RWPE1 (cell line): ENCODE measurements around the gene TMEM97.
A peak's percentile ranks its signal among the peaks of the same experiment; 100 is the strongest.
"Not testable (repeated sequence)": the region's sequence is repeated elsewhere in the genome, so short reads cannot be mapped to it uniquely, and the experiment has no call there.

Experiments used
- CTCF ChIA-PET: fragments of 350-600 bp; sonication (Branson Sonifier 250); formaldehyde crosslinking; extraction: SDS; loops from one replicate; lab custom pipeline; 2021; lab: Yijun Ruan, JAX
- POLR2A ChIA-PET: fragments of 400-600 bp; formaldehyde crosslinking; extraction: SDS; loops from one replicate; lab custom pipeline; 2020; ENCODE audit warnings: antibody characterized with exemption; ENCODE audit not compliant: low non-redundant PET; lab: Yijun Ruan, JAX
- DNase-seq: peaks from one replicate; pipeline ENCODE4 v3.0.0; 2012; ENCODE audit warnings: low spot score
- H3K27ac ChIP-seq: fragments of 450-650 bp; 2 replicates; pipeline ENCODE4 v1.5.1; 2017
- TF ChIP-seq, protein P1 (sequence below): fragments of 450-650 bp; conservative IDR thresholded peaks from 2 replicates; pipeline ENCODE4 v1.5.1; 2017; ENCODE audit warnings: low read depth, mild to moderate bottlenecking

TMEM97 gene

GRCh38 chr17:28334666-28335200 lies 15.7 kb downstream of the TMEM97 start:
- ChIA-PET POLR2A (interaction anchor here (1.9 to 2.3 kb wide), 3 partner anchors 12 to 23 kb away, joined by 8 to 16 read pairs (median 9); partner anchors contain the start of genes POLDIP2 and TMEM97), CTCF (interaction anchor here (0.6 kb wide), 1 partner anchor 681 kb away, joined by 4 read pairs; no protein-coding TSS in a partner anchor)
- peak overlapping the region; percentile 96 for H3K27ac ChIP-seq
- DNase-seq, result no peak
- TF ChIP-seq, protein P1, sequence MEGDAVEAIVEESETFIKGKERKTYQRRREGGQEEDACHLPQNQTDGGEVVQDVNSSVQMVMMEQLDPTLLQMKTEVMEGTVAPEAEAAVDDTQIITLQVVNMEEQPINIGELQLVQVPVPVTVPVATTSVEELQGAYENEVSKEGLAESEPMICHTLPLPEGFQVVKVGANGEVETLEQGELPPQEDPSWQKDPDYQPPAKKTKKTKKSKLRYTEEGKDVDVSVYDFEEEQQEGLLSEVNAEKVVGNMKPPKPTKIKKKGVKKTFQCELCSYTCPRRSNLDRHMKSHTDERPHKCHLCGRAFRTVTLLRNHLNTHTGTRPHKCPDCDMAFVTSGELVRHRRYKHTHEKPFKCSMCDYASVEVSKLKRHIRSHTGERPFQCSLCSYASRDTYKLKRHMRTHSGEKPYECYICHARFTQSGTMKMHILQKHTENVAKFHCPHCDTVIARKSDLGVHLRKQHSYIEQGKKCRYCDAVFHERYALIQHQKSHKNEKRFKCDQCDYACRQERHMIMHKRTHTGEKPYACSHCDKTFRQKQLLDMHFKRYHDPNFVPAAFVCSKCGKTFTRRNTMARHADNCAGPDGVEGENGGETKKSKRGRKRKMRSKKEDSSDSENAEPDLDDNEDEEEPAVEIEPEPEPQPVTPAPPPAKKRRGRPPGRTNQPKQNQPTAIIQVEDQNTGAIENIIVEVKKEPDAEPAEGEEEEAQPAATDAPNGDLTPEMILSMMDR, result no peak

GRCh38 chr17:28335201-28335958 lies 16.4 kb downstream of the TMEM97 start, which contains the start of the genes IFT20 and TNFAIP1:
TSS of gene IFT20 (minus strand) at chr17:28335472. CDS start at chr17:28331985, 3,487 bp downstream.
TSS of gene TNFAIP1 (plus strand) at chr17:28335761. CDS start at chr17:28339522, 3,761 bp downstream.
- TF ChIP-seq, protein P1, result no peak
- DNase-seq, result peak; percentile 93
- peak within 1 kb of the TSS; percentile 96 for H3K27ac ChIP-seq
- CTCF ChIA-PET, result interaction anchor here (0.6 to 0.9 kb wide), 5 partner anchors 11 to 681 kb away, joined by 3 to 4 read pairs (median 4); no protein-coding TSS in a partner anchor
- POLR2A ChIA-PET, result interaction anchor here (1.9 to 2.3 kb wide), 3 partner anchors 12 to 23 kb away, joined by 8 to 16 read pairs (median 9); partner anchors contain the start of genes POLDIP2 and TMEM97

GRCh38 chr17:28335959-28336871 lies 17.2 kb downstream of the TMEM97 start:
- POLR2A ChIA-PET, result interaction anchor here (1.9 to 2.3 kb wide), 3 partner anchors 11 to 22 kb away, joined by 8 to 16 read pairs (median 9); partner anchors contain the start of genes POLDIP2 and TMEM97
- CTCF ChIA-PET, result interaction anchor here (0.6 to 0.9 kb wide), 4 partner anchors 10 to 193 kb away, joined by 3 to 4 read pairs (median 4); no protein-coding TSS in a partner anchor
- TF ChIP-seq, protein P1, result no peak
- peak; percentile 80 for DNase-seq
- H3K27ac ChIP-seq, result peak overlapping the region; percentile 96

GRCh38 chr17:28338056-28338768 lies 19.2 kb downstream of the TMEM97 start:
- peak overlapping the region; percentile 87 for H3K27ac ChIP-seq
- TF ChIP-seq, protein P1, result no peak
- no peak for DNase-seq
- CTCF ChIA-PET, result interaction anchor here (0.6 to 1.2 kb wide), 3 partner anchors 30 to 297 kb away, joined by 3 to 5 read pairs (median 3); no protein-coding TSS in a partner anchor
- POLR2A ChIA-PET, result no interaction called here

DNA sequence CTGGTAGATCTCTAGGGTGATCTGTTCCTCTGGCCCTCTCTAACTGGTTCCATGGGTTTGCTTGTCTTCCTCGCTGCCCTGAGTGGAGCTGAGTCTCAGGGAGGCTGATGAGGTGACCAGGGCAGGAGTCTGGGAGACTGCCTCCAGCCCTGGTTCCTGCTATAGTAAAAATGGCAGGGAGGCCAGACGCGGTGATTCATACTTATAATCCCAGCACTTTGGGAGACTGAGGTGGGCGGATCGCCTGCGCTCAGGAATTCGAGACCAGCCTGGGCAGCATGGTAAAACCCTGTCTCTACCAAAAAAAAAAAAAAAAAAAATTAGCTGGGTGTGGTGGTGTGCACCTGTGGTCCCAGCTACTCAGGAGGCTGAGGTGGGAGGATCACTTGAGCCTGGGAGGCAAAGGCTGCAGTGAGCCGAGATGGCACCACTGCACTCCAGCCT lies 19.8 kb downstream of the TMEM97 start:
- DNase-seq, result not testable (repeated sequence)
- POLR2A ChIA-PET, result interaction anchor here (0.6 kb wide), 1 partner anchor 14 kb away, joined by 5 read pairs; no protein-coding TSS in a partner anchor
- CTCF ChIA-PET, result interaction anchor here (1.2 kb wide), 1 partner anchor 78 kb away, joined by 3 read pairs; no protein-coding TSS in a partner anchor
- peak overlapping the region; percentile 87 for H3K27ac ChIP-seq
